Measurements from ENCODE around the gene BTBD9.
A peak's percentile ranks its signal among the peaks of the same experiment; 100 is the strongest.

Gene BTBD9

DNA sequence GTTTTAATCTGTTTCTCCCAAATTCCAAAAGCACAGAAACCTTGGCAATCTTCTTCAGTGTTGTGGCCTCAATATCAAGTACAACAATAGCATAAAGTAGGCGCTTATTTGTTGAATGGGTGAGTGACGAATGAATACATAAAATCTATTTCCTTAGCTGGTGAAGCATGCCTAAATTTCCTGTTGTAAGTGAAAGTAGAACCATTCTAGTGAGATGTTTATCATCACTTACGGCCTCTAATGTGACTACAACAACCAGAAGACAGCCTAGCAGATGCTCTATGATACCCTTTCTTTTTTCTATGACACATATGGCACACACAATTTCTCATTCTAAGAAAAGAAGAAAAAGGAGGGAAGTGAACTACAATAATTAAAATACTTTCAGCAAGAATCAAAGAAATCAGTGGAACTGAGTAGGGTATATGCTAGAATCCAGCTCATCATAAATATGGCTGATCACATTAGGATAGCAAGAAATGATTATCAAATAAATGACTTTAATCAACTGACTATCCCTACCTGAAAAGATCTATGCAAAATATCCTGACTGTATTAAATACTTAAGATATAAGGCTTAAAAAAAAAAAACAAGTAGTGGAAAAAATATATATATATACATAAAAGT lies 67.4 kb downstream of the BTBD9 start:
- DNase-seq: no peak
- TF ChIP-seq POLR2A (IDR thresholded peaks at IDR 0.05; ENCODE audit: low read length) (no peak), GATA1 (IDR thresholded peaks at IDR 0.05; ENCODE audit: low read depth, low read length) (no peak)

- TF ChIP-seq POLR2A (IDR thresholded peaks at IDR 0.05; ENCODE audit: low read length): no peak
- no peak for TF ChIP-seq GATA1 (IDR thresholded peaks at IDR 0.05; ENCODE audit: low read depth, low read length)
- DNase-seq: no peak
Observed at GRCh38 chr6:38571721-38572120, 68.0 kb downstream of the BTBD9 start.

DNA sequence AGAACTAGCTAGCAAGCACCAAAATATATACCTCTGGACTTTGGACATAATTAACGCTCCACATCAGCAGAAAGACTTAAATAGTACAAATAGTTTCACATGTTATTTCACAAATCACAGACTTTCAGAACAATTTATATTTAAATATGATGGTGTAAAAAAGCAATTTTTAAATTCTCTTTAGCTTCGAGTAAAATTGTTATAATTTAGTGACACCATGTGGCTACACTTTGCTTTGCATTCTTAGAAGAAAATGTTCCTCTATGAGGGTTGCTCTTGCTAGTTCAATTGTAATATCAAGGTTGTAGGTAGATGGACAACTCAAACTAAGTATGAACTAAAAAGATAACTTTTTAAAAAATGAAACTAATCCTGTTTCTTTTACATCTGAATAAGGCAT lies 69.0 kb downstream of the BTBD9 start:
- no peak for TF ChIP-seq POLR2A (IDR thresholded peaks at IDR 0.05; ENCODE audit: low read length)
- peak in 1 of 2 experiments; percentile 7 for DNase-seq

DNA sequence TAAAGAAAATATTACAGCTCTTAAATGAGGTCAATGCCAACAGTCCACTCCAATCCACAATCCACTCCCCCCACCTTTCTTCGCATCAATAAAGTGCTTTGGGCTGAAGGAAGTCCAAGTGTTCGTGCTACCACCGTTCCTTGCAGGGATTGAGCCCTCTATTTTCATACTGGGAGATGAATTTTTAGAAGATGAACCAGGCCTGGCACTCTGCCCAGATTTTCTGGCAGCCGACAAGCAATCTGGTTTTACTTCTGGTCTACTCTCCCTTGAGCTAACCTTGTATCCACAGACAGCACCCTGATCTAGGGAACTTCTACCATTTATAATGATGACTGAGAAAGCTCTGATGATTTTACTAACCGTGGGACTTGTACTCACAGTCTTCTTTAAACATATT lies 72.3 kb downstream of the BTBD9 start:
- no peak for TF ChIP-seq POLR2A (IDR thresholded peaks at IDR 0.05; ENCODE audit: low read length)
- TF ChIP-seq GATA1 (IDR thresholded peaks at IDR 0.05; ENCODE audit: low read depth, low read length): no peak
- DNase-seq: no peak

DNA sequence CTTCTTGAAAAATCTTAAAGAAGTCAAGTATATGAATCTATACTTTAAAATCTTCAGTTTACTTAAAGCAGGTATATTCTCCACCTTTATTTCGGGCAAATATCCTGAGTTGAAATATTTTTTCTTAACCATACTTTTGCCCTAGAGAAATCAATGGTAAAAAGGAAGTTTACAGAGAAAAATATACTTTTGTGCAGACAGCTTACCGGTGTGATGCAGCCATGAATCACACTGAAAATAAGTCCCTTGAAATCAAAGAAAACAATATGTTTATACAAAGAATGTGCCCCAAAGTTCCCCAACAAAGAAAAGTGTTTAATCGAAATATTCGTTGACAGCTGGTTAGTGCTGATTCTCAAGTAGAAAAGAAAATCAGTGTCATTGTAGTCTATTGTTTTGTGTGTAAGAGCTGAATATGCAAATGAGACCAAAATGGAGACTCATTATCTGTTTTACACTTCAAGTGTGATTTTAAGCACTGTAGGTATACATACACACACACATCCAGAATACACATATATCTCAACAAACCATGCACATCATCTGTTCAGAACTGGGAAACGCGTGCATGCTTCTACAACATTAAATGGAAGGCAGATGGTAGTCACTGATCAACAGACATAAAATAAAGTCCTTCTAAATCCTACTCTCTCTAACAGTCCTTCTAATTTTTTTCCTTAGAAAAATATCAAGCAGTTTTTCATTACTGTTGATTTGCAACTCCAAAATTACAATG lies 73.3 kb downstream of the BTBD9 start:
- DNase-seq: no peak
- TF ChIP-seq GATA1 (IDR thresholded peaks at IDR 0.05; ENCODE audit: low read depth, low read length): no peak
- TF ChIP-seq POLR2A (IDR thresholded peaks at IDR 0.05; ENCODE audit: low read length): no peak

DNA sequence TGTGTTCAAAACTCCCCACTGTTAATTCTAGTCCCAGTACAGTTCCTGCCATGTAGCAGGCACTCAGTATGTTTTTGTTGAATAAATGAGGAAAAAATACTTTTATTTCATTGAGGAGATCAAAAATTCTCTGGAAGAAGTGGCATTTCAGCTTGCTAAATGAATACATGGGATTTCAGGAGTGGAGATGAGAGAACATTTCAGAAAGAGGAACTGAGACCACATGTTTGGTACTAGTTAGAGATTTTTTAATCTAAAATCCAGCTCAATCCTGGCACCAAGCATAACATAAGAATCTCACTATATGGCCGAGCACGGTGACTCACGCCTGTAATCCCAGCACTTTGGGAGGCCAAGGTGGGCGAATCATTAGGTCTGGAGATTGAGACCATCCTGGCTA lies 75.4 kb downstream of the BTBD9 start:
- DNase-seq: no peak
- TF ChIP-seq POLR2A (IDR thresholded peaks at IDR 0.05; ENCODE audit: low read length) (no peak), GATA1 (IDR thresholded peaks at IDR 0.05; ENCODE audit: low read depth, low read length) (no peak)

- no peak for DNase-seq
- no peak for TF ChIP-seq POLR2A (IDR thresholded peaks at IDR 0.05; ENCODE audit: low read length)
- TF ChIP-seq GATA1 (IDR thresholded peaks at IDR 0.05; ENCODE audit: low read depth, low read length): no peak
Observed at GRCh38 chr6:38555606-38556005, 84.1 kb downstream of the BTBD9 start.

DNA sequence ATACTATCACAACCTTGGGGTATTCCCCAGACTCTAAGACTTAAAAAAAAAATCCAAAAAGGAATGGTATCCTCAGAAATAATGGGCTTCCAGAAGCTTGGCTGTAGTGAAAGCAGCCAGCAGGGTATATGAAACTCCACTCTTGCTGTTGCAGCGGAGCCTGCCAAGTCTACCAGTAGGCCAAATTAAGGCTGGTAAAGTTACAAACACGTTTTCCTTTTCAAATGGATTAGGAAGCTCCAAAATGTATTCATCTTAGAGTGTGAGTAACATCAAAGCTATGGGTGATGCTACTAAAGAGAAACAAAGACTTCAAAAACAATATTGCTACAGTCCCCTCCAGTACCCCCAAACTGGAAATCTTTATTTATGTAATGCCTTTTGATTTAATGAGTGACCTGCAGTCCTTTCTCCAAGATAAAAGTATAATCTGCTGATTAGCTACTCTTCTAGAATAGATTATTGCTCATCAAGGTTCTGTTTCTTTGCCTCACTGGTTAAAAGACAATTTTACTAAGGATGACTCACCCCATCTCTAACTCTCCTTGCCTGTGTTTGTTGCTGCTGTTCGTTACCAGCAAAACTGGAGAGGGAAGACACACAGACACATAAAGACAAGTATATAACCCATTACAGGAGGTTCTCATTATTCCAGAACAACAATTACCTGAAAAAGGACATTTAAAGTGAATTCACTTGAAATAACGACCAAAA lies 84.9 kb downstream of the BTBD9 start:
- no peak for TF ChIP-seq GATA1 (IDR thresholded peaks at IDR 0.05; ENCODE audit: low read depth, low read length)
- TF ChIP-seq POLR2A (IDR thresholded peaks at IDR 0.05; ENCODE audit: low read length): no peak

GRCh38 chr6:38554014-38554413 lies 85.7 kb downstream of the BTBD9 start:
- no peak for DNase-seq
- no peak for TF ChIP-seq GATA1 (IDR thresholded peaks at IDR 0.05; ENCODE audit: low read depth, low read length)
- no peak for TF ChIP-seq POLR2A (IDR thresholded peaks at IDR 0.05; ENCODE audit: low read length)

More for the DNA sequence above, 84.9 kb downstream of the BTBD9 start:
- DNase-seq: no peak

- no peak for DNase-seq
- TF ChIP-seq GATA1 (IDR thresholded peaks at IDR 0.05; ENCODE audit: low read depth, low read length): no peak
- TF ChIP-seq POLR2A (IDR thresholded peaks at IDR 0.05; ENCODE audit: low read length): no peak
Observed at GRCh38 chr6:38552121-38552520, 87.6 kb downstream of the BTBD9 start.

- TF ChIP-seq POLR2A (IDR thresholded peaks at IDR 0.05; ENCODE audit: low read length) (no peak), GATA1 (IDR thresholded peaks at IDR 0.05; ENCODE audit: low read depth, low read length) (no peak)
- no peak for DNase-seq
Observed at GRCh38 chr6:38549795-38550194, 89.9 kb downstream of the BTBD9 start.

GRCh38 chr6:38549180-38549579 lies 90.5 kb downstream of the BTBD9 start:
- no peak for DNase-seq
- TF ChIP-seq GATA1 (IDR thresholded peaks at IDR 0.05; ENCODE audit: low read depth, low read length) (no peak), POLR2A (IDR thresholded peaks at IDR 0.05; ENCODE audit: low read length) (no peak)

- no peak for TF ChIP-seq GATA1 (IDR thresholded peaks at IDR 0.05; ENCODE audit: low read depth, low read length)
- no peak for TF ChIP-seq POLR2A (IDR thresholded peaks at IDR 0.05; ENCODE audit: low read length)
- DNase-seq: no peak
Observed at GRCh38 chr6:38543022-38543421, 96.7 kb downstream of the BTBD9 start.

GRCh38 chr6:38542031-38542430 lies 97.7 kb downstream of the BTBD9 start:
- no peak for TF ChIP-seq GATA1 (IDR thresholded peaks at IDR 0.05; ENCODE audit: low read depth, low read length)
- TF ChIP-seq POLR2A (IDR thresholded peaks at IDR 0.05; ENCODE audit: low read length): no peak
- no peak for DNase-seq

Measured in erythroblast (primary cell).